ENCODE data around the gene DOCK8.

DNA sequence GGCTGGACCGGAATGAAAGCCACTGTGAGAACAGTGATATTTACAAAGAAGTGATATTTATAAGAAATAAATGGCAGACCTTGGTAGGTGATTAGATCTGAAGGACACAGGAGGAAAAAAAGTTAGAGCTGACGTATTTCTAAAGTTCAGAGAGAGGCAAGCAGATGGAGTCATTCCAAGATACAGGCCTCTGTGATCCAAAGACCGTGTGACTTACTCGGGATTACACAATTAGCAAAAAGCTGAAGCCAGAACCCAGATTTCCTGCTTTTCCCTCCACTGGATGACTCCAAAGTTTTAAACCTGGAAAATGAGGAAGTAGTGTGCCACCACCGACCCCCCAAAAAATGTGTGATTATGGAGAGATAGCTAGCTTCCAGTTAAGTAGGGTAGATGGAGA, 3.1 kb upstream of the DOCK8 start:
- TF ChIP-seq, protein P1, sequence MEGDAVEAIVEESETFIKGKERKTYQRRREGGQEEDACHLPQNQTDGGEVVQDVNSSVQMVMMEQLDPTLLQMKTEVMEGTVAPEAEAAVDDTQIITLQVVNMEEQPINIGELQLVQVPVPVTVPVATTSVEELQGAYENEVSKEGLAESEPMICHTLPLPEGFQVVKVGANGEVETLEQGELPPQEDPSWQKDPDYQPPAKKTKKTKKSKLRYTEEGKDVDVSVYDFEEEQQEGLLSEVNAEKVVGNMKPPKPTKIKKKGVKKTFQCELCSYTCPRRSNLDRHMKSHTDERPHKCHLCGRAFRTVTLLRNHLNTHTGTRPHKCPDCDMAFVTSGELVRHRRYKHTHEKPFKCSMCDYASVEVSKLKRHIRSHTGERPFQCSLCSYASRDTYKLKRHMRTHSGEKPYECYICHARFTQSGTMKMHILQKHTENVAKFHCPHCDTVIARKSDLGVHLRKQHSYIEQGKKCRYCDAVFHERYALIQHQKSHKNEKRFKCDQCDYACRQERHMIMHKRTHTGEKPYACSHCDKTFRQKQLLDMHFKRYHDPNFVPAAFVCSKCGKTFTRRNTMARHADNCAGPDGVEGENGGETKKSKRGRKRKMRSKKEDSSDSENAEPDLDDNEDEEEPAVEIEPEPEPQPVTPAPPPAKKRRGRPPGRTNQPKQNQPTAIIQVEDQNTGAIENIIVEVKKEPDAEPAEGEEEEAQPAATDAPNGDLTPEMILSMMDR (IDR thresholded peaks at IDR 0.05; ENCODE audit: insufficient read depth, low read depth, low read length) = no peak
- no peak for TF ChIP-seq EZH2 (IDR thresholded peaks at IDR 0.05; ENCODE audit: insufficient read depth, low read length)
